Neural cell (in vitro differentiated cells): ENCODE results near the gene FNDC3B. TPM values are rescaled to one million over a fixed set of nuclear protein-coding genes. Genes with fewer than 3 reads are reported as not detected.

Source experiments
- H2AFZ ChIP-seq: fragments of 200-600, 300-800 bp; sonication (generic), shearing (Covaris generic); 2 replicates; pipeline ENCODE4 v1.6.0; 2014; ENCODE audit warnings: low read depth, mild to moderate bottlenecking, antibody characterized with exemption, low read length, moderate library complexity
- H3F3A ChIP-seq: fragments of 200-600 bp; shearing (Covaris generic); 2 replicates; pipeline ENCODE4 v1.6.1; 2016; ENCODE audit warnings: mild to moderate bottlenecking, moderate library complexity, mixed read lengths, antibody characterized with exemption, low read length; ENCODE audit not compliant: insufficient read depth, poor library complexity, severe bottlenecking
- H3K27ac ChIP-seq: fragments of 200-600, 300-800 bp; sonication (generic), shearing (Covaris generic); 2 replicates; pipeline ENCODE4 v1.5.1; 2014; ENCODE audit warnings: mild to moderate bottlenecking, low read length, moderate library complexity
- H3K27me3 ChIP-seq: fragments of 300-800, 200-600 bp; sonication (generic), shearing (Covaris generic); 2 replicates; pipeline ENCODE4 v1.6.0; 2014; ENCODE audit warnings: mild to moderate bottlenecking, low read depth, low read length, moderate library complexity; ENCODE audit not compliant: insufficient read depth
- H3K36me3 ChIP-seq: fragments of 300-800, 200-600 bp; sonication (generic), shearing (Covaris generic); 2 replicates; pipeline ENCODE4 v1.5.1; 2014; ENCODE audit warnings: mild to moderate bottlenecking, antibody characterized with exemption, low read length, moderate library complexity; ENCODE audit not compliant: insufficient read depth
- H3K4me2 ChIP-seq: fragments of 300-800, 200-600 bp; sonication (generic), shearing (Covaris generic); 2 replicates; pipeline ENCODE4 v1.6.0; 2014; ENCODE audit warnings: mild to moderate bottlenecking, low read length
- H3K4me3 ChIP-seq: fragments of 300-800, 200-600 bp; sonication (generic), shearing (Covaris generic); 2 replicates; pipeline ENCODE4 v1.5.1; 2014; ENCODE audit warnings: mild to moderate bottlenecking, low read length, moderate library complexity
- H3K79me2 ChIP-seq: fragments of 200-600 bp; shearing (Covaris generic); replicated peaks from 2 replicates; pipeline ENCODE4 v1.6.0; 2014; ENCODE audit warnings: mild to moderate bottlenecking, low read length, moderate library complexity; ENCODE audit not compliant: insufficient read depth
- H3K9ac ChIP-seq: fragments of 300-800, 200-600 bp; sonication (generic), shearing (Covaris generic); 2 replicates; pipeline ENCODE4 v1.6.1; 2016; ENCODE audit warnings: mild to moderate bottlenecking, low read length, mixed read lengths
- H3K9me2 ChIP-seq: fragments of 200-600 bp; shearing (Covaris generic); 2 replicates; pipeline ENCODE4 v1.6.1; 2016; ENCODE audit warnings: mild to moderate bottlenecking, low read length, mixed read lengths; ENCODE audit not compliant: insufficient read depth
- H3K9me3 ChIP-seq: fragments of 200-600, 300-800 bp; sonication (generic), shearing (Covaris generic); 2 replicates; pipeline ENCODE4 v1.6.1; 2016; ENCODE audit warnings: mild to moderate bottlenecking, mixed run types, low read length, moderate library complexity, mixed read lengths
- H4K20me1 ChIP-seq: fragments of 200-600 bp; shearing (Covaris generic); 2 replicates; pipeline ENCODE4 v1.6.1; 2016; ENCODE audit warnings: mild to moderate bottlenecking, mixed run types; ENCODE audit not compliant: insufficient read depth
- EP300 ChIP-seq: fragments of 450-650 bp; conservative IDR thresholded peaks from 2 replicates; pipeline ENCODE4 v1.6.1; 2014; ENCODE audit warnings: antibody characterized with exemption, mild to moderate bottlenecking, moderate library complexity; ENCODE audit not compliant: poor library complexity, severe bottlenecking
- EZH2 ChIP-seq: fragments of 200-600, 300-800 bp; shearing (Covaris generic), sonication (generic); IDR thresholded peaks from 2 replicates; pipeline ENCODE4 v1.6.1; 2014; ENCODE audit warnings: antibody characterized with exemption, low read length, borderline replicate concordance, mild to moderate bottlenecking; ENCODE audit not compliant: insufficient read depth, poor library complexity, severe bottlenecking
- MXI1 ChIP-seq: fragments of 450-650 bp; conservative IDR thresholded peaks from 2 replicates; pipeline ENCODE4 v1.6.1; 2014; ENCODE audit warnings: antibody characterized with exemption, mild to moderate bottlenecking; ENCODE audit not compliant: poor library complexity, severe bottlenecking
- POLR2AphosphoS5 ChIP-seq: IDR thresholded peaks from 2 replicates; pipeline ENCODE4 v1.6.1; 2012
- RAD21 ChIP-seq: fragments of 450-650 bp; conservative IDR thresholded peaks from 2 replicates; pipeline ENCODE4 v1.6.1; 2014; ENCODE audit warnings: antibody characterized with exemption, mild to moderate bottlenecking, moderate library complexity
- SMC3 ChIP-seq: fragments of 450-650 bp; conservative IDR thresholded peaks from 2 replicates; pipeline ENCODE4 v1.6.1; 2014; ENCODE audit warnings: antibody characterized with exemption, mild to moderate bottlenecking, moderate library complexity; ENCODE audit not compliant: poor library complexity
- TAF1 ChIP-seq: IDR thresholded peaks from 2 replicates; pipeline ENCODE4 v1.6.1; 2012; ENCODE audit warnings: low read depth
- polyA plus RNA-seq: library from polyadenylated mRNA; depleted of rRNA; stranded (reverse); fragments of >200 nt; gene quantifications from 2 replicates; pipeline ENCODE4 v1.2.3, GENCODE V29; 2014
- TF ChIP-seq, protein P1 (sequence below): fragments of 450-650 bp; IDR thresholded peaks from 2 replicates; pipeline ENCODE4 v1.5.1; 2014; ENCODE audit warnings: antibody characterized with exemption, mild to moderate bottlenecking, moderate library complexity; ENCODE audit not compliant: poor library complexity, severe bottlenecking
- TF ChIP-seq, protein P2 (sequence below): IDR thresholded peaks from 2 replicates; pipeline ENCODE4 v1.6.1; 2012; ENCODE audit warnings: borderline replicate concordance

The FNDC3B gene
- polyA plus RNA-seq, 1 donor from 2014 or later: 4.9 TPM

DNA sequence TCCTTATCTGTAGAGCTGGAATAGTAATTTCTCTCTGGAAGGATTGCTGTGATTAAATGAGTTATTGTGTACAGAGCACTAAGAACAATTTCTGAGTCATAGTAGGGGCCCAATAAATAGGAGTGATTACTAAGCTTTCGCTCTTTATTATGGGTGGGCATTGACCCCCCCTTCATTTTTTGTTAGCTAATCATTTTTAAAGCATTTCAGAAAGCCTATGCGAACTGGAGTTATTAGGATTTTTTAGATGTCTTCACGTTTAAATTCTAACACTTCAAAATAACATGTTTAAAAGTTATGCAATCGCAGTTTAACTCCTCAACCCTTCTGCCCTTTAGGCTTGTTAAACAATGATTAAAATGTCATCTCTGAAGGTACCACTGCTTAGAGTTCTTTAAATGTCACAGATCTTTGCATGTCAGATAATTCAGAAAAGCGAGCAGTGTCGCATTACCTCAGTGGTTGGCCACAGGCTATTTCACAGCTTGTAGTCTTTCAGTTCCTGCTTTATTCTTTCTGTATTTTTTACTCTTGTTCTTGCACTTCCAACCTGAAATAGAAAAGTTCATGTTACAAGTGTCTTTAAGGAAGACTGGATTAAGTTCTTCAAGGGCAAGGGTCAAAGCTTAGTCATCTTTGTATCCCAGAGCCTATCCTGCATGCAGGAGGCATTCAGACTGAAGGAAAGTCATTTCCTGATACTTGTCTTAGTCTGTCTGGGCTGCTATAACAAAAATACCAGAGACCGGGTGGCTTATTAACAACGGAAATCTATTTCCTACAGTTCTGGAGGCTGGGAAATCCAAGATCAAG is 102.9 kb downstream of the FNDC3B start:
- no peak for TF ChIP-seq EP300
- no peak for TF ChIP-seq MXI1
- no peak for TF ChIP-seq RAD21
- TF ChIP-seq, protein P1, sequence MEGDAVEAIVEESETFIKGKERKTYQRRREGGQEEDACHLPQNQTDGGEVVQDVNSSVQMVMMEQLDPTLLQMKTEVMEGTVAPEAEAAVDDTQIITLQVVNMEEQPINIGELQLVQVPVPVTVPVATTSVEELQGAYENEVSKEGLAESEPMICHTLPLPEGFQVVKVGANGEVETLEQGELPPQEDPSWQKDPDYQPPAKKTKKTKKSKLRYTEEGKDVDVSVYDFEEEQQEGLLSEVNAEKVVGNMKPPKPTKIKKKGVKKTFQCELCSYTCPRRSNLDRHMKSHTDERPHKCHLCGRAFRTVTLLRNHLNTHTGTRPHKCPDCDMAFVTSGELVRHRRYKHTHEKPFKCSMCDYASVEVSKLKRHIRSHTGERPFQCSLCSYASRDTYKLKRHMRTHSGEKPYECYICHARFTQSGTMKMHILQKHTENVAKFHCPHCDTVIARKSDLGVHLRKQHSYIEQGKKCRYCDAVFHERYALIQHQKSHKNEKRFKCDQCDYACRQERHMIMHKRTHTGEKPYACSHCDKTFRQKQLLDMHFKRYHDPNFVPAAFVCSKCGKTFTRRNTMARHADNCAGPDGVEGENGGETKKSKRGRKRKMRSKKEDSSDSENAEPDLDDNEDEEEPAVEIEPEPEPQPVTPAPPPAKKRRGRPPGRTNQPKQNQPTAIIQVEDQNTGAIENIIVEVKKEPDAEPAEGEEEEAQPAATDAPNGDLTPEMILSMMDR: no peak
- no peak for TF ChIP-seq POLR2AphosphoS5
- TF ChIP-seq TAF1: no peak
- TF ChIP-seq SMC3: no peak
- no peak for TF ChIP-seq EZH2
- TF ChIP-seq, protein P2, sequence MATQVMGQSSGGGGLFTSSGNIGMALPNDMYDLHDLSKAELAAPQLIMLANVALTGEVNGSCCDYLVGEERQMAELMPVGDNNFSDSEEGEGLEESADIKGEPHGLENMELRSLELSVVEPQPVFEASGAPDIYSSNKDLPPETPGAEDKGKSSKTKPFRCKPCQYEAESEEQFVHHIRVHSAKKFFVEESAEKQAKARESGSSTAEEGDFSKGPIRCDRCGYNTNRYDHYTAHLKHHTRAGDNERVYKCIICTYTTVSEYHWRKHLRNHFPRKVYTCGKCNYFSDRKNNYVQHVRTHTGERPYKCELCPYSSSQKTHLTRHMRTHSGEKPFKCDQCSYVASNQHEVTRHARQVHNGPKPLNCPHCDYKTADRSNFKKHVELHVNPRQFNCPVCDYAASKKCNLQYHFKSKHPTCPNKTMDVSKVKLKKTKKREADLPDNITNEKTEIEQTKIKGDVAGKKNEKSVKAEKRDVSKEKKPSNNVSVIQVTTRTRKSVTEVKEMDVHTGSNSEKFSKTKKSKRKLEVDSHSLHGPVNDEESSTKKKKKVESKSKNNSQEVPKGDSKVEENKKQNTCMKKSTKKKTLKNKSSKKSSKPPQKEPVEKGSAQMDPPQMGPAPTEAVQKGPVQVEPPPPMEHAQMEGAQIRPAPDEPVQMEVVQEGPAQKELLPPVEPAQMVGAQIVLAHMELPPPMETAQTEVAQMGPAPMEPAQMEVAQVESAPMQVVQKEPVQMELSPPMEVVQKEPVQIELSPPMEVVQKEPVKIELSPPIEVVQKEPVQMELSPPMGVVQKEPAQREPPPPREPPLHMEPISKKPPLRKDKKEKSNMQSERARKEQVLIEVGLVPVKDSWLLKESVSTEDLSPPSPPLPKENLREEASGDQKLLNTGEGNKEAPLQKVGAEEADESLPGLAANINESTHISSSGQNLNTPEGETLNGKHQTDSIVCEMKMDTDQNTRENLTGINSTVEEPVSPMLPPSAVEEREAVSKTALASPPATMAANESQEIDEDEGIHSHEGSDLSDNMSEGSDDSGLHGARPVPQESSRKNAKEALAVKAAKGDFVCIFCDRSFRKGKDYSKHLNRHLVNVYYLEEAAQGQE: no peak
- H3K27me3 ChIP-seq: no peaks in the 10 kb centered on the region
- no peaks in the 10 kb centered on the region for H3K9me3 ChIP-seq
- H3K79me2 ChIP-seq: peaks cover 9% of the 10 kb centered on the region
- H3K36me3 ChIP-seq: no peaks in the 10 kb centered on the region
- H3K4me3 ChIP-seq: no peak overlapping the region
- no peaks in the 10 kb centered on the region for H3F3A ChIP-seq
- H2AFZ ChIP-seq: no peak overlapping the region
- H3K9me2 ChIP-seq: no peaks in the 10 kb centered on the region
- no peak overlapping the region for H3K4me2 ChIP-seq
- no peaks in the 10 kb centered on the region for H4K20me1 ChIP-seq
- H3K27ac ChIP-seq: no peak overlapping the region
- no peak overlapping the region for H3K9ac ChIP-seq

DNA sequence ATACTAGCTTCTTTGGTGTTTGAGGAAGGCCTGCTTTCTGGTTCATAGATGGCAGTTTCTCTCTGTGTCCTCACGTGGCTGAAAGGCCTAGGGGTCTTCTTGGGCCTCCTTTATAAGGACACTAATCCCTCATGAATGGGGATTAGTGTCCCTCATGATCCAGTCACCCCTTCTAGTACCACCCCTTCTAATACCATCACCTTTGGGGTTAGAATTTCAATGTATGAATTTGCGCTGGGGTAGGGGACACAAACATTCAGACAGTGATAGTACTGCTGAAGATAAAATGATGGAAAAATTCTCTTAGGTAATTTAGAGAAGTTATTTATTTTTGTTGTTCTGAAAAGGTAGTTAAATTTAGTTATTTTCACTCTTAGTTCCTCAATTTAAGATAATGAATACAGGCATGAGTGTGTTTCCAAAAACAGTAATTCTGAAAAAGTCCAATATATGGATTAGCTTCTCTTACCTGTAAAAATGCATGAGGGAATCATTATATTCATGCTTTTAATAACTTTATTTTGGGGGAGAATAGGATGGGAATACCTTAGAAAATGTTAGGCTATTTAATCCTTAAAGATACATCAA is 103.6 kb downstream of the FNDC3B start:
- Histone ChIP-seq H3K27me3 (no peaks in the 10 kb centered on the region), H3K4me3 (no peak overlapping the region), H4K20me1 (no peaks in the 10 kb centered on the region), H3K9ac (no peak overlapping the region), H3K9me2 (no peaks in the 10 kb centered on the region), H3K36me3 (no peaks in the 10 kb centered on the region), H3K4me2 (no peak overlapping the region), H2AFZ (no peak overlapping the region), H3K79me2 (peaks cover 9% of the 10 kb centered on the region), H3K9me3 (no peaks in the 10 kb centered on the region), H3F3A (no peaks in the 10 kb centered on the region), H3K27ac (no peak overlapping the region)
- TF ChIP-seq EZH2: no peak
- TF ChIP-seq, protein P2: no peak
- no peak for TF ChIP-seq TAF1
- no peak for TF ChIP-seq POLR2AphosphoS5
- TF ChIP-seq, protein P1: no peak
- TF ChIP-seq RAD21: no peak
